Nucleus accumbens (tissue), 56 donors: ENCODE measurements around the gene SOX5.
"Not testable (repeated sequence)": the region's sequence is repeated elsewhere in the genome, so short reads cannot be mapped to it uniquely, and the experiment has no call there.

Experiments
- DNase-seq, 56 donors: peaks; one replicate each; lab custom pipeline; 2025; lab: John Stamatoyannopoulos, UW

SOX5 gene

DNA sequence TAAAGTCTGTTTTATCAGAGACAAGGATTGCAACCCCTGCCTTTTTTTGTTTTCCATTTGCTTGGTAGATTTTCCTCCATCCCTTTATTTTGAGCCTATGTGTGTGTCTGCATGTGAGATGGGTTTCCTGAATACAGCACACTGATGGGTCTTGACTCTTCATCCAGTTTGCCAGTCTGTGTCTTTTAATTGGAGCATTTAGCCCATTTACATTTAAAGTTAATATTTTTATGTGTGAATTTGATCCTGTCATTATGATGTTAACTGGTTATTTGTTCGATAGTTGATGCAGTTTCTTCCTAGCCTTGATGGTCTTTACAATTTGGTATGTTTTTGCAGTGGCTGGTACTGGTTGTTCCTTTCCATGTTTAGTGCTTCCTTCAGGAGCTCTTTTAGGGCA lies 430.0 kb downstream of the SOX5 start:
- not testable (repeated sequence) for DNase-seq

- DNase-seq = not testable (repeated sequence)
These were observed 433.7 kb downstream of the SOX5 start for GRCh38 chr12:23515785-23516184.

GRCh38 chr12:23510484-23510883 lies 439.0 kb downstream of the SOX5 start:
- no peak for DNase-seq

DNA sequence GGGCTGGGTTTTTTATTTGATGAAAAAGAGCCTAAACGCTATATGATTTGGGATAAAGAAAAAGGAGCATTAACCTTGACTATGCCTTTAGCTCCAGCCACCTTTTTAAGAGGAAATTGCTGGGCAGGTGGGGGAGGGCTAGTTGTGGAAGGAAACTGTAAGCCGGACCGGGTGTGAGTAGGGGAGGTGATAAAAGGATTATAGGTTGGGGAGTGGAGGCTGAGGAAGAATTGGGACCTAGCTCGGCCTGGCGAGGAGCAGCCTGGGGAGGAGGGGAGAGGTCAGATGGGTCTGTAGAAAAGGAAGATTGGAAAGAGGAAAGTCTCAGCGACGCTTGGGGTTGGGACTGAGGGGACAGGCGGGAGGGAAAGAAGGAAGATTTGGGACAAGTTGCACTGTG lies 439.6 kb downstream of the SOX5 start:
- DNase-seq = not testable (repeated sequence)

DNA sequence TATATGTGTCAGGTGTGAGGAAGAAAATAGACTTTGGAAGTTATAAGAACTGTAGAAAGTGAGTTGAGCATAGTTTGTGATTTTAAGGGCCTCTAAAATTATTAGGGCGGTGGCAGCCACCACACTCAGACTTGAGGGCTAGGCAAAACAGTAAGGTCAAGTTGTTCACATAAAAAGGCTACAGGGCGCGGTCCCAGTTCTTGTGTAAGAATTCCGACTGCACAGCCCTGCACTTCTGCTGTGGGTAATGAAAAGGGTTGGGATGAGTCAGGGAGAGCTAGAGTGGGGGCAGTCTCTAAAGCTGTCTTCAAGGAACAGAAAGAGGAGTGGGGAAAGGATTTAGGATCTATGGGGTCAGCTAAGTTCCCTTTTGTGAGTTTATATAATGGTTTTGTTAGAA lies 441.7 kb downstream of the SOX5 start:
- not testable (repeated sequence) for DNase-seq

DNA sequence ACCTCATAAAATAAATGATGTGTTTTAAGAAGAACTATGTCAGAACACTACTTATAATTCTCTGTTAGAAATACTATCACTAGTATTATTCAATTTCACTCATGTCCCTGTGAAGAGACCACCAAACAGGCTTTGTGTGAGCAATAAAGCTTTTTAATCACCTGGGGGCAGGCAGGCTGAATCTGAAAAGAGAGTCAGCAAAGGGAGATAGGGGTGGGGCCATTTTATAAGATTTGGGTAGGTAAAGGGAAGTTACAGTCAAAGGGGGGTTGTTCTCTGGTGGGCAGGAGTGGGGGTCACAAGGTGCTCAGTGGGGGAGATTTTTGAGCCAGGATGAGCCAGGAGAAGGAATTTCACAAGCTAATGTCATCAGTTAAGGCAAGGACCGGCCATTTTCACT lies 443.7 kb downstream of the SOX5 start:
- DNase-seq = not testable (repeated sequence)

DNA sequence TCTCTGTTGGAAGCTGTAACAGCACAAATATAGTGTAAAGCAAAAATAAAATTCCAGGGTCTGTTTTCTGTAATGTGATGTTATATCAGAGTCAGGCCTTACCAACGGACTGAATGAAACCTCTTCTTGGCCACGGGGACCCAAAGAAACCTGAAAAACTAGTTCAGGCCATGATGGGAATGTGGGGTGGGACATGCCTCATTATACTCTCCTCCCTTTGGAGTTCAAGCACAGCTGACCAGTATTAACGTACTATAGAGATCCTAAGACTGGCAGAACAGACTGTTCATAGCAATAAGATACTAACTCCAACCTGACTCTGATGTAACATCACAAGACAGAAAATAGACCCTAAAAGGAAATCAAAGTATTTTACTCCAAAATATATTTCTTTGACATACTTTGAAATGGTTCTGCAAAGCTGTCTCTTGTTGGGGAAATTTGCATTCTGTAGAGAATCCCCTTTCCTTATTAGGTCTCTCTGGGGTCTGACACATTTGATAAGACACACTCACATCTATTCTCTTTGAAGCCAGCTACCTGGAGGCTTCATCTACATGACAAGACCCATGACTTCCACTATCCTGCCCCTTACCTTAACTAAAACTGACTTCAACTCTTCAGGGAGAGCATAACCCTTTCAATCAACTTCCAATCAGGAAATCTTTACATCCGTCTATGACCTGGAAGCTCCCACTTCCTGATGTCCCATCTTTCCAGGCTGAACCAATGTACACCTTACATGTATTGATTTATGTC lies 444.6 kb downstream of the SOX5 start:
- DNase-seq = no peak

DNA sequence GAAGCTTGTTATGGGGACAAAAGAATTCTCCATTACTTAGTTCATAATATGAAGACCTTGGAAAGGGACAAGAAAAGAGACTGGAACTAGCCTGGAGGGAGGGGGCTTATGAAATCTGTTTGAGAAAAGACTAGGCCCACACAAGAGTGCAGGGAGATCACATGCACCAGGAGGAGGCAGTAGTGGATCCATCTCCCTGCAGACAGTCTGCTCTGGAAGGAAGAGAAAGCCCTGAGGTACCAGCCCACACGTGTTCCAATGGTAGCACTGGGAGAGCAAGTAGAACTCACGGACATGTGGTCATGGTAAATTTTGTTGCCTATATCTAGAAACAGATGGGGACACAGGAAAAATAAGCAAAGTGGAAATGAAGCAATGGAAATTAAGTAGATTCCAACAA lies 445.4 kb downstream of the SOX5 start:
- no peak for DNase-seq

DNA sequence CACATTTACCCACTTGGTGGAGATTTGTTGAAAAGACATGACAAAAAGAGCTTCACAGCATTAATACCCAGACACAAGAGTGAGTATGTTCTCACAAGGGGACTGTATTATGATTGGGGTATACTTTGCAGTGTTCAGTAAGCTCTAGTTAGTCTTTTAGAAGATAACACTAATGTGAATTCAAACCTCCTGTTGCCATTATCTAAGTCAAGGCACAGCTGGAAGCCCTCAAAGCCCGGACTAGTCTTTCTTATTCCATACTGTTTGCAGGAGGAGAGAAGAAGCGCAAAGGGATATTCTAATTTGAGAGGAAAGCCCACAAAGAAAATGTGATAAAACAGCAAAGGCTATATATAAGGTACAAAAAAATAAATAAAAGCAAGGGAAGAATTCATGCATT lies 445.9 kb downstream of the SOX5 start:
- no peak for DNase-seq

DNA sequence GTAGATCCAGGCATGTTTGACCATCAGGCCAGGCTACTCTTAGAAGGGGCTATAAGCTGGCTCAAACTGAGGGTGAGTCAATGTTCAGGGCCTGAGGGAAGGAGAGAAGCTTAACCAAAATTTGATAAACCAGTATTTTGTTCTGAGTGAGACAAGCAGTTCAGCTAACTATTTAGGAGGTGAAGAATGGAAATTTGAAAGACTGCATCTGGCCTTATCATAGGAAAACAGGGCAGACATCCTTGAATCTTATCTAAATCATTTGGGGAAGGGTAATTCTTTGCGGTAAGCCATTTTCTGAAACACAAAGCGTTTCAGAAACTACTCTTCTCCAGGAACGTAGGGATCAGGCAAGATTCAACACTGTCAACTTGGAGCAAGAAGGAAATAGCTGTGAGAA lies 447.2 kb downstream of the SOX5 start:
- no peak for DNase-seq

DNA sequence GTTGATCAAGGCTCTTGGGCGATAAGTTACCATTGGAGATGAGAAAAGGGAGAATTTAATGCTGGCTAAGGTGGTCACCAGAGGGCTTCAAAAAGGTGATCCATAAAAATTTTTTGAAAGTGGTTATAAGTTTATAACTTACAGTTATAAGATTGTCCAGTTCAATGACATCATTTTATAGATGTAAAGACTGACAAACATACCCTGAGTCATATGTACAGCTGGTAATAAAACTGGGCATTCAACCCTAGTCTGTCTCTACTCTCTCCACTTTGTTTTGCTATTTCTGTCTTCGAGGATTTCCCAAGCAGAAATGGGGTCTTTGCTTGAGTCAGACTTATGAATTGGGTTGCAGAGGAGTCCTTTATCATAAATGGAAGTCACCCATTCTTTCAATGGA lies 454.0 kb downstream of the SOX5 start:
- no peak for DNase-seq

- DNase-seq = no peak
These were observed 455.8 kb downstream of the SOX5 start for GRCh38 chr12:23493672-23494071.

- DNase-seq = not testable (repeated sequence)
These were observed 458.4 kb downstream of the SOX5 start for GRCh38 chr12:23491029-23491428.

- DNase-seq = no peak
These were observed 461.3 kb downstream of the SOX5 start for GRCh38 chr12:23488130-23488529.

DNA sequence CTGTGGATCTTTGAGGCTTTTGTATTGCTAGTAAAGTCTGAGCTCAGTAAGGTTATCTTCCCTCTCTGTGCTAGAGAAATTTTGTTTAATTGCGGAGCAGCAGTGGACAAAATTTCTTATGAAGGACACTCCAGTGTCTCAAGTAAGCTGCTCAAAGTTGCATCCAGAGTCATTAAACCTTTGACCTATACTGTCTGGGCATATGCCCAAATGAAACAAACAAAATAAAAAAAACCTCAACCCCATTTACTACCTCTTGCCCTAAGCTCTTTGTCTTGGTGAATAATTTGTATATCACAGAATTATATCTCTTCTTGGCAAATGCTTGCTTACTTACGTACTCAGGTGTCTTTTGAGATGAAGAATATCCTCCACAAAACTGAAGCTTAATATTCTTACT lies 465.2 kb downstream of the SOX5 start:
- no peak for DNase-seq

GRCh38 chr12:23482571-23482970 lies 466.9 kb downstream of the SOX5 start:
- DNase-seq = no peak
